GM12872 (cell line): ENCODE data around the gene ZNF638.

ENCODE experiments used
- TF ChIP-seq, protein P1 (sequence below): IDR thresholded peaks from 3 replicates; pipeline ENCODE4 v1.5.1; 2011; ENCODE audit warnings: low read depth, mild to moderate bottlenecking, low read length, moderate library complexity; ENCODE audit not compliant: insufficient read depth

Gene ZNF638

DNA sequence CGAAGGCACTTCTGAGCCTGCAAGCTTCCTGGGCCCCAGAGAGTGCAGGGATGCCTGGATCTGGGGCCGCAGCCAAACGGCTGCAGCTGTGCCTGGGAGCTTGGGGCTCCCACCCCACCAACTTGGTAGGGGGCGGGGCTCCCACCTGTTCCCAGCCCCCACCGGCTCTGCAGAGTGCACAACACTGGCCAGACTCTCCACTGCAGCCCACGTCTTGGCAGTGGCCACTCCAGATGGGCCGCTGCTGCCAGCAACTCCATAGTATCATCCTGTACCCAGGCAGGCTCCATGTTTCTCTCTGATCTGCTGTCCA, 131.7 kb downstream of the ZNF638 start:
- TF ChIP-seq, protein P1, sequence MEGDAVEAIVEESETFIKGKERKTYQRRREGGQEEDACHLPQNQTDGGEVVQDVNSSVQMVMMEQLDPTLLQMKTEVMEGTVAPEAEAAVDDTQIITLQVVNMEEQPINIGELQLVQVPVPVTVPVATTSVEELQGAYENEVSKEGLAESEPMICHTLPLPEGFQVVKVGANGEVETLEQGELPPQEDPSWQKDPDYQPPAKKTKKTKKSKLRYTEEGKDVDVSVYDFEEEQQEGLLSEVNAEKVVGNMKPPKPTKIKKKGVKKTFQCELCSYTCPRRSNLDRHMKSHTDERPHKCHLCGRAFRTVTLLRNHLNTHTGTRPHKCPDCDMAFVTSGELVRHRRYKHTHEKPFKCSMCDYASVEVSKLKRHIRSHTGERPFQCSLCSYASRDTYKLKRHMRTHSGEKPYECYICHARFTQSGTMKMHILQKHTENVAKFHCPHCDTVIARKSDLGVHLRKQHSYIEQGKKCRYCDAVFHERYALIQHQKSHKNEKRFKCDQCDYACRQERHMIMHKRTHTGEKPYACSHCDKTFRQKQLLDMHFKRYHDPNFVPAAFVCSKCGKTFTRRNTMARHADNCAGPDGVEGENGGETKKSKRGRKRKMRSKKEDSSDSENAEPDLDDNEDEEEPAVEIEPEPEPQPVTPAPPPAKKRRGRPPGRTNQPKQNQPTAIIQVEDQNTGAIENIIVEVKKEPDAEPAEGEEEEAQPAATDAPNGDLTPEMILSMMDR, result no peak

DNA sequence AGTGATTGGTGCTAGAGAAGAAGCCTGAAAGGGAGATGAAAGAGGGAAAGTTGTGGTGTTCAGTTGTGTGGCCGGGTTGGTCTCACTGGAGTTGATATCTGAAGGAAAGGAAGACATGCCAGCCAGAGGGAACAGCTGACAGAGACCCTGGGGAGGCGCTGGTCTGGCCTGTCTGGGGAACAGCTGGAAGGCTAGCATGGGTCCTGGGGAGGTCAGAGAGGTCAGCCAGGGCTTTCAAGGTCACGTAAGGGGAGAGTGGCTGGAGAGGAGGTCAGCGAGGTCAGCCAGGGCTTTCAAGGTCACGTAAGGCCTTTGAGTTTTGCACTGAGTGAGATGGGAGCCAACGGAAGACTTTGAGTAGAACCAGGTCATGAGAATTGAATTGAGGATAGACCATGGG, 132.8 kb downstream of the ZNF638 start:
- TF ChIP-seq, protein P1, result no peak

DNA sequence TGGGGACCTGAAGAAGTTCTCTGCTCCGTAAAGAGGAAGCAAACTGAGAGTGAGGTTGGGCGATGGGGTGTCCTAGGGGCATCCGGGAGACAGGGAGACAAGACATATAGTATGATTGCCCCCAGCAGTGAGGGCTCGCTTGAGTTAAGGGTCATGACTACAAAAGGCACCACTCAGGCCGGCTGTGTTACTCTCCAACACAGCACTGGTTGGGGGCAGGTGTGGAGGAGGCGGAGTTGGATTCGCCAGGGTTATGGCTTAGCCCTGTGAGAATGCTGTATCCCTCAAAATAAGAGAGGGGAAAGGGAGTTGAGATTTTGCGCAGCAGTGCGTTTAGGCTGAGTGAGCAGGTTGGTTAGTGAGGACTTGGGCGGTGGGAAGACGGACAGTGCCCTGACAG, 133.8 kb downstream of the ZNF638 start:
- TF ChIP-seq, protein P1, result no peak

DNA sequence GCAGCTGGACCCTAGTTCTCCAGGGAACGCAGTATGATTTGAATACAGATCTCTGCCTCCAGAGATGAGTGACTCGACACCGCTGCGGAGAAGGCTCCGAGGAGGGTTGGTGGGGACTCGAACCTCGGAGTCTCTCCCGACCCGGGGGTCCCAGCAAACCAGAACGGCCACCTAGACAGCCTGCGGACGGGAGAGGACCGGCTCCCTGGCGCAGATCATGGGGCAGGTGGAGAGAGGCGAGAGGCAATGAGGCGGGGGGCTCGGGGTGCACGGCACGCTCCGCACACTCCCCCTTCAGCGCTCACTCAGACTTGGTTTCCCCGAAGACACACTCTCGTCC, 134.3 kb downstream of the ZNF638 start:
- TF ChIP-seq, protein P1, result no peak

DNA sequence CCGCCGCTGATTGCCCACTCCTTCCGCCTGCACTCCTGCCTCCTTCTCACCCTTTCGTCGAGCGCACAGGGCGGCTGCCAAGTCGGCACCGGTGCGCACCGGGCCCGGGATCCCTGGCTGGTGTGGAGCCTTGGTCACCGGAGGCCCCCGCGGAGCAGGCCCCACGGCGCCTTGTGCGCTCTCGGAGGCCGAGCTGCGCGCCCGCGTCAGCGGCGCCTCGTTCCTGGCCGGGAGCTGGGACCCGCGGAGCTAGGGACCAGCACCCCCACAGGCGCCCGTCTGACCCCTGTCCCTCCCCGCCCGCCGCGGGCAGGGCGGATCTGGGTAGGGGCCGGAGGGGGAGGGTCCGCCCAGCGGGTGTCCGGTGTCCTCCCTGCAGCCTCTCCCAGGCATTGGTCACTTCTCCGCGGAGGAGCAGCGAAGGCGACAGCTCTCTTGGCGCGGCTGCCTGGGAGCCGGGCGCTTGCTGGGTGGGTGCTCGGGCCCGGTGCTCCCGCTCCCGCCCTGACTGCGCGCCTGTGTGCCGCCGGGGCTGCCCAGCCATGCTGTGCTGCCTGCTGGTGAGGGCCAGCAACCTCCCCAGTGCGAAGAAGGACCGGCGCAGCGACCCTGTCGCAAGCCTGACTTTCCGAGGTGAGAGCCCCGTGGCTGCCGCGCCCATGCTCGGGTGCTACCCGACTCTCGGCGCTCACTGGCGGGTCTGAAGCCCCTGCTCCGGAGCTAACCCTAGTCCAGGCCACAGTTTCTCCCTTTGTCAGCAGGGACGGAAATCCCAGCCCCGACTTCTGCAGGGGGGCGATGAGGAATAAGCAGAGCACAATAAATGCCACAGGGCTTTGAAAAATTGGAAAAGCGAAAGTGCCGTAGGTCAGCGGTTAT, 135.0 kb downstream of the ZNF638 start:
- TF ChIP-seq, protein P1, result no peak

DNA sequence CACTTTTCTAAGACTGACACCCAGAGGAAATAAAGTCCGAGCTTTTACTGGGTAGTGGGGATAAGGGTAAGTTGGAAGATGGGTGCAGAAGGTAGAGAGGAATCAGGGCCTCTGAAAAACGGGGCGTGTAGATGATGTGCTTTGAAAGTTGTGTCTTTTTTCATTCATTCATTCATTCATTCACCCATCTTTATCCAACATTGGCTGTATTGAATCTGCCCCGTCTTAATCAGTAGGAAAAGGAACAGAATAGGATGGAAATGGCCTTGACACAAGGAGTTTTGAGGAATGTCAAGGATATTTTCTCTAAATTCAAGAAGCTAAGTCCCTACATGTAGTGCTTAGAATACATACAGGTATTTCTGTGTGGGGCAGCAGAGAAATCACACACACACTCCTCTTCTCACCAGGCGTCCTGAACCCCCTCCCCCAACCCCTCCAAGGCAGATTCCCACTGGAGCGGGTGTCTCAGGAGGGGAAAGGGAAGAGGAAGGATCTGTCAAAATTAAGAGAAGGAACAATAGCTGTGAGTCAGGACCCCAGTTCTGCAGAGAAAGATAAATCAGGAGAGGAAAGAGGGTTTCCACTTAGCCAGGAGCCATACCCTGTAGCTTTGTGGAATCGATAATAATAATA, 135.7 kb downstream of the ZNF638 start:
- TF ChIP-seq, protein P1, result no peak

DNA sequence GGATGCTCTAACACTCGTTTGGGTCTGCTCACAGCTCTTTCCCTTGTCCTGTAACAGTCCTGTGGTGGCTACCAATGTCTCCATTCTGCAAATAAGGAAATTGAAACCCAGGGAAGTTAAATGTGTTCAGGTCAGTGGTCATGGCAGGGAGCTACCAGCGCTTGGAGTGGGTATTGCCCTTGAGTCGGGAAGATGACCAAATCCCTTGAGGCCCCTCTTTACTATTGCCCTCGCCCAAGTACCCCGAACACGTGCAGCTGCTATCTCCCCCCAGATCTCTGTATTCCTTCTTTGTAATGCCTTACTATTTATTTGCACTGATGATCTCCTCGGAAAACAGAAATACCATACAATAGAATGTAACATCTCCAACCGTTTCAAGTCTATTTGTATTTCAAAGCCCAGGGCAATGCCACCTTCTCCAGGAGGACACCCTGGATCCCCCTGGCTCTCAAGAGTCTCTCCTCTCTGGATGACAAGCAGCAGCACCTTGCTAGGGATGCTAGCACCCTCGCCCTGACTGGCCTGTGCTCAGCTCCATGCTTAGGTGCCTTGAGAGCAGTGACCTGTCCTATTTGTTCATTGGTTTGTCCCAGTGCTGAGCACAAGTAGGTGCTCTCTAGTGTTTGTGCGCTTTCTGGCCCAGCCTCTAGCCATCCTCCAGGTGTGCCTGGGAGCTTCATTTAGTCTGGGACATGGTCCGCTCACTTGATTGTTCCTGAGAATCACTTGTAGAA, 136.9 kb downstream of the ZNF638 start:
- TF ChIP-seq, protein P1, result no peak
